GM13976 (cell line): Measurements from ENCODE around the gene ZIC2.

Experiments
- DNase-seq: peaks from one replicate; pipeline ENCODE4 v3.0.0; 2012; ENCODE audit warnings: low spot score
- in situ Hi-C: fragments of 300-500 bp; cut with MboI; formaldehyde crosslinking; loops from one replicate; pipeline ENCODE4 v1.12.0; 2022; ENCODE audit warnings: low sequenced_read_pairs, mixed read lengths, inconsistent platforms; ENCODE audit not compliant: unreplicated experiment
- TF ChIP-seq, protein P1 (sequence below): IDR thresholded peaks from 2 replicates; pipeline ENCODE4 v1.5.1; 2012; ENCODE audit warnings: borderline replicate concordance, mild to moderate bottlenecking; ENCODE audit not compliant: insufficient read depth; ENCODE audit errors: extremely low read depth, missing control alignments, control extremely low read depth

ZIC2 gene

GRCh38 chr13:99995104-99995588 is 13.6 kb downstream of the ZIC2 start:
- in situ Hi-C loops, result no loop called here
- TF ChIP-seq, protein P1, sequence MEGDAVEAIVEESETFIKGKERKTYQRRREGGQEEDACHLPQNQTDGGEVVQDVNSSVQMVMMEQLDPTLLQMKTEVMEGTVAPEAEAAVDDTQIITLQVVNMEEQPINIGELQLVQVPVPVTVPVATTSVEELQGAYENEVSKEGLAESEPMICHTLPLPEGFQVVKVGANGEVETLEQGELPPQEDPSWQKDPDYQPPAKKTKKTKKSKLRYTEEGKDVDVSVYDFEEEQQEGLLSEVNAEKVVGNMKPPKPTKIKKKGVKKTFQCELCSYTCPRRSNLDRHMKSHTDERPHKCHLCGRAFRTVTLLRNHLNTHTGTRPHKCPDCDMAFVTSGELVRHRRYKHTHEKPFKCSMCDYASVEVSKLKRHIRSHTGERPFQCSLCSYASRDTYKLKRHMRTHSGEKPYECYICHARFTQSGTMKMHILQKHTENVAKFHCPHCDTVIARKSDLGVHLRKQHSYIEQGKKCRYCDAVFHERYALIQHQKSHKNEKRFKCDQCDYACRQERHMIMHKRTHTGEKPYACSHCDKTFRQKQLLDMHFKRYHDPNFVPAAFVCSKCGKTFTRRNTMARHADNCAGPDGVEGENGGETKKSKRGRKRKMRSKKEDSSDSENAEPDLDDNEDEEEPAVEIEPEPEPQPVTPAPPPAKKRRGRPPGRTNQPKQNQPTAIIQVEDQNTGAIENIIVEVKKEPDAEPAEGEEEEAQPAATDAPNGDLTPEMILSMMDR, result no peak
- DNase-seq, result no peak

DNA sequence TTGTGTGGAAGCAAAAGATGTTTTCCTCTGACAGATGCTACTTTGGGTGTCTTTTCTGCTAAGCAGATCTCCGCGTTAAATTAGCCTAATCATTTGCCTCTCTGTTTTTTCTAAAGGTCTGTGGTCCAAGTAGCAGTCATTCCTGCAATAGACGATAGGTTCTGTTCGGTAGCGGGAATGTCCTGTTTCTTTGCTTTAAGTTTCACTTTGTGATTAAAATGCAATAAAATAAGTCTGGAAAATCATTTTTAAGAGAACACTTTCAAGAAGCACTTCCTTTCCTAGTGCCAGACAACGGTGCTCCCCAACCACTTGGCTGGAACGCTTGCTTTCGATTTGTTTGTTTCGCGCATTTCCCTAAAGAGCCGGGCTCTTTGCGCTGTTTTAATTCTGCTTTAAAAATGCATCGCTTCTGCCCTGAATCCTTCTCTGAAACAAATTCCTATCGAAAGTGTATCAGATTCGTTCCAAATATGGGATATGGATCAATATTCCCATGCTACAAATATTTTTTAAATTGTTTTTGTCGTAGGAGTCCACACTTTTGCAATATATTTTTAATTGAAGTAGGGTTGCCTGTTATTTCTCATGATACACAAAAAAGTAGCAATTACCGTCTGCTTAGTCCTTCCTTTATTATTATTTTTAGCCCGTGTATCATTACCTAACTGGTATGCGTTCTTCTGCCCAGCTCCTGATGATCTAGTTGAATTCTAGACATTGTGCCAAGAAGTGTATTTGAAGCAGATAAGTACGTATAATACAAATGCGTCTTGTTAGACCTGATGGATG is 14.2 kb downstream of the ZIC2 start:
- no peak for DNase-seq
- TF ChIP-seq, protein P1, result no peak
- in situ Hi-C loops, result no loop called here

DNA sequence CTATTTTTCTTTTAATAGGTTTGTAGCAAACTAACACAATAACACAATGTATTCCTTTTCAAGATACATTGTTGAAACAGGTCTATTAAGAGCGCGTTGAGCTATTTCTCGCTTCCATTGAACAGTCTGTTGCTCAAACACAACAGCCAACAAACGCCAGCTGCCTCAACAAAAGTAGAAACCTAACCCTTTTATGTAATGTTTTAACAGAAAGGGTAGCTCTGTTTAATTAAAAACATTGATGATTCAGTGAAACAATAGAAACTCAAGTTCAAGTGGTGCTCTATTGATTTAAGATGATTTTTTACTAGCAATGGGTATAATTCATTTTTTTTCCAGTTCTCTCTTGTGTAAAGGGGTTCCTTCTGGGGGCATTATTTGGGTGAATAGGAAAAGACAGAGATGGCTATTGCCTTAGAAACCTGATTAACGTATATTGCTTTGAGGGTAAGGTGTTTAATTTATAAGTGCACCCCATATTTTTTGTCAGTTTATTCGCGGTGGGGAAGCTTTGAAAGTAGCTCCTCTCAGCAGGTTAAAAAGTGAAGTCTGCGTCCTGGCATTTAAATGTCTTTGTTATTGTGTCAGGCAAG is 14.9 kb downstream of the ZIC2 start:
- DNase-seq, result no peak
- in situ Hi-C loops, result no loop called here
- TF ChIP-seq, protein P1, result no peak

DNA sequence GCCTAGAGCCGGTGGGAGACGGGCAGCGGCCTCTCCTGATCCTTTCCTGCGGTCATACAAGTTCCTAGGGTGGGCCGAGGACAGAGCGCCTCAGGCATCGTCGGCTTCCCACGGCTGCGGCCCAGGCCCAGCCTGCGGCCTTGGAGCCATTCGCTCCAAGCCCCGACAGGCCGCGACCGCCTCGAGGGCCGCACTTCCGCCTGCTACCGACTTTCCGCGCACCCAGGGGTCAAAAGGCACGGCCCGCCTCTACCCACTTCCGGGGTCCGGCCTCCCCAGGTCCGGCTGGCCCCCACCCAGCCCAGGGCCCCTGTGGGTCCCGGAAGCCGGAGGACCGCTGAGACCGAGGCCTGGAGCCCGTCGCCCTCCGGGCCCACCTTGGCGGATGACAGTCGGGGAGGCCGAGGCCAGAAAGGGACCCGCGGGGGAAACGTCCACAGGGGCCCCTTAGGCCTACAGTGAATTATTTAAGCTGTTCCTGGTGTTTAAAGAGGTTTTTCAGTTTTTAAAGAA is 16.2 kb downstream of the ZIC2 start:
- no peak for DNase-seq
- in situ Hi-C loops, result no loop called here
- TF ChIP-seq, protein P1, result no peak

GRCh38 chr13:99998261-99998660 is 16.7 kb downstream of the ZIC2 start:
- TF ChIP-seq, protein P1, result no peak
- in situ Hi-C loops, result no loop called here
- no peak for DNase-seq

GRCh38 chr13:100014621-100015020 is 33.0 kb downstream of the ZIC2 start:
- TF ChIP-seq, protein P1, result no peak
- in situ Hi-C loops, result no loop called here
- DNase-seq, result no peak
